ENCODE measurements around the gene TNFRSF6B.

Gene TNFRSF6B

DNA sequence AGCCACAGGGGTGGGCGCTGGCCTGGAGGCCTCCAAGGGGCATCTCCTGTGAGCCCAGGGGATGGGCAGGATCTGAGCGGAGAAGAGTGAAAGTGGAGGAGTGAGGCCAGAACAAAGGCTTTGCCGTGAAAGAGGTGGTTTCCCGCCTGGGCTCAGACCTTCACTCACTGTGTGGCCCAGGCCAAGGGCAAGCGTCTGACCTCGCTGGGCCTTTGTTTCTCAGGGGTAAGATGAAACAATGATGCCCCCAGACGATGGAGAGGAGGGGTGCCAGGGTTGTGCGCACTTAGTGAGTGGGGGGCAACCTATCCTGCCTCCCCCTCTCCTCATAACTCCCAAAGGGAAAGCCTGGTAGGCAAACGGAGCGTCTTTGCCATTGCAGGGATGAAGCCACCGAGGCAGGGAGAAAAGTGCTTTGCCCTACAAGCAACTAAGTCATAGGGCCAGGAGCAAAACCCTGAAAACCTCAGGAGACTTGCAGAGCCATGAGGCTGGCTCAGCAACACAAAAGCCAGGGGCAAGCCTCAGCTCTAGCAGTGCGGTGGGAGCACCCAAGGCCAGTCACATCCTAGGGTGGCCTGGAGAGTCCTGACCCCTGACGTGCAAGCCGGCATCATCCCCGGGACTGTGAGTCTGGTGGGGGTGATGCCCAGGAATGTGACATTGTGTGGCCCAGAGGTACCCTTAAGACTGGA is 42.3 kb upstream of the TNFRSF6B start:
- H3K4me3 ChIP-seq (ENCODE audit: low read length) = peak overlapping the region; percentile 35
- no peak for DNase-seq (ENCODE audit: low read depth)
- TF ChIP-seq, protein P1, sequence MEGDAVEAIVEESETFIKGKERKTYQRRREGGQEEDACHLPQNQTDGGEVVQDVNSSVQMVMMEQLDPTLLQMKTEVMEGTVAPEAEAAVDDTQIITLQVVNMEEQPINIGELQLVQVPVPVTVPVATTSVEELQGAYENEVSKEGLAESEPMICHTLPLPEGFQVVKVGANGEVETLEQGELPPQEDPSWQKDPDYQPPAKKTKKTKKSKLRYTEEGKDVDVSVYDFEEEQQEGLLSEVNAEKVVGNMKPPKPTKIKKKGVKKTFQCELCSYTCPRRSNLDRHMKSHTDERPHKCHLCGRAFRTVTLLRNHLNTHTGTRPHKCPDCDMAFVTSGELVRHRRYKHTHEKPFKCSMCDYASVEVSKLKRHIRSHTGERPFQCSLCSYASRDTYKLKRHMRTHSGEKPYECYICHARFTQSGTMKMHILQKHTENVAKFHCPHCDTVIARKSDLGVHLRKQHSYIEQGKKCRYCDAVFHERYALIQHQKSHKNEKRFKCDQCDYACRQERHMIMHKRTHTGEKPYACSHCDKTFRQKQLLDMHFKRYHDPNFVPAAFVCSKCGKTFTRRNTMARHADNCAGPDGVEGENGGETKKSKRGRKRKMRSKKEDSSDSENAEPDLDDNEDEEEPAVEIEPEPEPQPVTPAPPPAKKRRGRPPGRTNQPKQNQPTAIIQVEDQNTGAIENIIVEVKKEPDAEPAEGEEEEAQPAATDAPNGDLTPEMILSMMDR (conservative IDR thresholded peaks at IDR 0.05; ENCODE audit: low read depth, low read length) = no peak

DNA sequence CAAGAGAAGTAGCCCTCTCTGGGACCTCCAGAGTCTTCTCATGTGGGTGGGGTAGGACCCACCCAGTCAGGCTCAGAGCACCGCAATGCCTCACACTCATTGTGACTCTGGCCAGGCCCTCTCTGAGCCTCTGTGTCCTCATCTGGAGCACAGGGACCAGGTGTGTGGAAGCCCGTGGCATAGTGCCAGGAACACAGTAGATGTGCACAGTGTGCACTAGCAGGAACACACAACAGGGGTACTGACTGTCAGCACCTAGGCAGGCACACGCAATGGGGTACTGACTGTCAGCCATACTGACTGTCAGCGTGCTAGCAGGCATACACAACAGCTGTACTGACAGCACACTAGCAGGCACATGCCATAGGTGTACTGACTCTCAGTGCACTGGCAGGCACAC is 41.2 kb upstream of the TNFRSF6B start:
- DNase-seq (ENCODE audit: low read depth) = no peak
- H3K4me3 ChIP-seq (ENCODE audit: low read length) = no peak overlapping the region
- TF ChIP-seq, protein P1 (conservative IDR thresholded peaks at IDR 0.05; ENCODE audit: low read depth, low read length) = no peak

DNA sequence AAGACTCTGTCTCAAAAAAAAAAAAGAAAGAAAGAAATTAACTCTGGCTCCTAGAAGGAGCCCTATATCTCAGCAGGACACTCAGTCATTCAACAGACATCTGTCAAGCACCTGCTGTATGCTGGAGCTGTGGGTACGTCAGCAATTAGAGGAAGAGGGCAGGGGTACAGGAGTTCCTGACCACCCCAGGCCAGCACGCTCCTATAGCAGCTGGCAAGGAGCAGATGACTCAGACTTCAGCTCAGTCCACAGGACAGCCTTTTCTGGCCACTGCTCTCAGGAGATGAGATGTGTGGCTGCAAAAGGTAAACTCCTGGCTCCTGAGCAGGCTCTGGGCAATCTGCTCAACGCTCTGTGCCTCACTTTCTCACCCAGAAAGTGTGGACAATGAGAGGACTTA is 40.0 kb upstream of the TNFRSF6B start:
- TF ChIP-seq, protein P1 (conservative IDR thresholded peaks at IDR 0.05; ENCODE audit: low read depth, low read length) = no peak
- no peak for DNase-seq (ENCODE audit: low read depth)
- H3K4me3 ChIP-seq (ENCODE audit: low read length) = no peak overlapping the region

DNA sequence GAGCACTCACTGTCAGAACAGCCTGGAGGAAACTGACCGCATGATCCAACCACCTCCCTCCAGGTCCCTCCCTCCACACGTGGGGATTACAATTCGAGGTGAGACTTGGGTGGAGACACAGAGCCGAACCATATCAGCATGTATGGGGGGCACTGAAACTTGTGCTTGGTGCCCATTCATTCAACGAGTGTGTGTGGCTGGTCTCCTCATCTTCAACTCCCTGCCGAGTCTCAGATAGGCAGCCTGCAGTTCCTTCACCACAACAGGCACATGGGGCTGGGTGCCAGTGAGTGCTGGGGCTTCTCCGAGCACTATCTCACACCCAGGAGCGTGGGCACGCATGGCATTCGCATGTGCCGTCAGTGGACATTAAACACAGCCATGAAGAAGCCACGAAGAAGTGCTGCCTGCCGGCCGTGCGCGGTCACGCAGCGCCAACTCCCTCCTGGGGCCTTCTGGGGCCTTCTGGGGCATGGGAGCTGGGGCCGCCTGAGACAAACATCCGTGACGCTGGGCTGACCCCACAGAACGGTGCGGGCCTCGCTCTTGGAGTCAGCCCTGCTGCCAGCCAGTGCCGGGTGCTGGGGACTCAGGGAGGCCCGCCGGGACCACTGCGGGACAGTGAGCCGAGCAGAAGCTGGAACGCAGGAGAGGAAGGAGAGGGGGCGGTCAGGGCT is 39.1 kb upstream of the TNFRSF6B start:
- DNase-seq (ENCODE audit: low read depth) = no peak
- peak overlapping the region; percentile 90 for H3K4me3 ChIP-seq (ENCODE audit: low read length)
- TF ChIP-seq, protein P1 (conservative IDR thresholded peaks at IDR 0.05; ENCODE audit: low read depth, low read length) = no peak

DNA sequence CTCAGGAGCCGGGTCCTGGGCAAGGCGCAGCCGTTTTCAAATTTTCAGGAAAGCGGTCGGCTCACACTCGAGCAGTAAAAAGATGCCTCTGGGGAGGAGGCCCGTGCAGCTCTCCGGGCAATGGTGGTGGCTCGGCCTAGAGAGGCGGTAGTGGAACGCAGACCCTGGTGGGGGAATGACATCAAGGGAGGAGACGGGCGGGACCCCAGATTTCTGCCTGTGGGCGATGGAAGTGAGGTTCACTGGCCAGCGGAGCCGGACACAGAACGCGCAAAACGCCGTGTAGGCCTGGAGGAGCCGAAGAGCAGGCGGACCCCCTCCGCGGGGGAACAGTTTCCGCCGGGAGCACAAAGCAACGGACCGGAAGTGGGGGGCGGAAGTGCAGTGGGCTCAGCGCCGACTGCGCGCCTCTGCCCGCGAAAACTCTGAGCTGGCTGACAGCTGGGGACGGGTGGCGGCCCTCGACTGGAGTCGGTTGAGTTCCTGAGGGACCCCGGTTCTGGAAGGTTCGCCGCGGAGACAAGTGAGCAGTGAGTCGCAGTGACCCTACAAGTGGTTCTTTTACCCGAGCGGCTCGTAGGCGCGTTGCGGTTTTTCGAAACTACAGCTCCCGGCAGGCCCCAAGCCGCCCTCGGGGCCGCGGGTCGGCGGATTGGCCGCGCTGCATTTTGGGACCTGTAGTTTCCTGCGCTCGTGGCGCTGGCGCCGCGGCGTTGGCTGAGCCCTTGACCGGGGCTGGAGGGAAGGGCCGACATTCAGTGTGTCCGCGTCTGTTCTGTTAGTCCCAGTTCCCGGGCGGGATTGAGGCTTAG is 38.3 kb upstream of the TNFRSF6B start, which contains the start of gene RTEL1:
RTEL1 (plus strand) TSS at position 376 of the 812 bp plus-strand sequence. CDS start 1,091 bp downstream, outside the sequence.
- peak; percentile 77 for DNase-seq (ENCODE audit: low read depth)
- TF ChIP-seq, protein P1 (conservative IDR thresholded peaks at IDR 0.05; ENCODE audit: low read depth, low read length) = no peak
- H3K4me3 ChIP-seq (ENCODE audit: low read length) = peak within 1 kb of the TSS; percentile 90

DNA sequence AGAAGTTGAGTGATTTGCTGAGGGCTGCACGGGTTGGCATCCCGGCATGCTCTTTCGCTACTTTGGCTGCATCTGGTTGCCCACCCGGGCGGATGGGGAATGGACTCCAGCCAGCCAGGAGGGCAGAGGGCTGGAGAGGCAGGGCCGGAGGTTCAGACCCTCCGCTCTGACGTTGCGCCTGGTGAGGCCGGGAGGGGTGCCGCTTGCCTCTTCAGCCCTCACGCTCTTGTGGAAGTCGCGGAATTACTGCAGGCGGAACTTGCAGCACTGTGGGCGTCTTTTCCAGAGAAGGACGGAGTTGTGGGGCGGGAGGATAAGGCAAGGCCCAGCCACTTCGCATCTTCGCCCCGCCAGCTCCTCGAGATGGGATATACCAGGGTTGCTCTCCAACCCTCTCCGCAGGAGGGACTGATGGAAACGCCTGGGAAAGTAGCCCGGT is 37.7 kb upstream of the TNFRSF6B start:
- H3K4me3 ChIP-seq (ENCODE audit: low read length) = peak overlapping the region; percentile 90
- TF ChIP-seq, protein P1 (conservative IDR thresholded peaks at IDR 0.05; ENCODE audit: low read depth, low read length) = no peak
- no peak for DNase-seq (ENCODE audit: low read depth)

Data from retinal pigment epithelial cell (primary cell).